ENCODE measurements around the gene IFT25.
"Not testable (repeated sequence)": the region's sequence is repeated elsewhere in the genome, so short reads cannot be mapped to it uniquely, and the experiment has no call there.

Gene IFT25

GRCh38 chr1:53945433-53946251 is at the start of gene IFT25:
TSS of gene IFT25 (minus strand) at chr1:53945699. CDS start at chr1:53940082, 5,617 bp downstream.
- DNase-seq = peak; percentile 97

- not testable (repeated sequence) for DNase-seq
Observed at GRCh38 chr1:53994516-53994915, 49.0 kb upstream of the IFT25 start.

GRCh38 chr1:53992085-53992874 is 46.8 kb upstream of the IFT25 start:
- no peak for DNase-seq

GRCh38 chr1:53987880-53988279 is 42.4 kb upstream of the IFT25 start:
- DNase-seq = peak; percentile 13

- DNase-seq = no peak
Observed at GRCh38 chr1:53986458-53986857, 41.0 kb upstream of the IFT25 start.

- DNase-seq = no peak
Observed at GRCh38 chr1:53984726-53985125, 39.2 kb upstream of the IFT25 start.

GRCh38 chr1:53982763-53983104 is 37.2 kb upstream of the IFT25 start:
- DNase-seq = no peak

- no peak for DNase-seq
Observed at GRCh38 chr1:53982034-53982762, 36.7 kb upstream of the IFT25 start.

- no peak for DNase-seq
Observed at GRCh38 chr1:53981220-53981619, 35.7 kb upstream of the IFT25 start.

GRCh38 chr1:53979712-53980450 is 34.4 kb upstream of the IFT25 start:
- no peak for DNase-seq

GRCh38 chr1:53975861-53976260 is 30.4 kb upstream of the IFT25 start:
- no peak for DNase-seq

- DNase-seq = no peak
Observed at GRCh38 chr1:53971718-53972117, 26.2 kb upstream of the IFT25 start.

GRCh38 chr1:53969323-53969722 is 23.8 kb upstream of the IFT25 start:
- not testable (repeated sequence) for DNase-seq

GRCh38 chr1:53968125-53968513 is 22.6 kb upstream of the IFT25 start:
- DNase-seq = no peak

GRCh38 chr1:53967409-53968124 is 22.1 kb upstream of the IFT25 start:
- no peak for DNase-seq

- no peak for DNase-seq
Observed at GRCh38 chr1:53966794-53967193, 21.3 kb upstream of the IFT25 start.

- DNase-seq = no peak
Observed at GRCh38 chr1:53964109-53964508, 18.6 kb upstream of the IFT25 start.

GRCh38 chr1:53963460-53963859 is 18.0 kb upstream of the IFT25 start:
- DNase-seq = no peak

- no peak for DNase-seq
Observed at GRCh38 chr1:53962395-53962794, 16.9 kb upstream of the IFT25 start.

- no peak for DNase-seq
Observed at GRCh38 chr1:53959664-53960250, 14.3 kb upstream of the IFT25 start.

- no peak for DNase-seq
Observed at GRCh38 chr1:53957194-53957818, 11.8 kb upstream of the IFT25 start.

Measured in stimulated activated CD4-positive, alpha-beta T cell treated with anti-CD3 and anti-CD28 coated beads, Interleukin-1b, Interleukin-23, amount 100 ng/mL, for 48 hours (primary cell).